Measurements from ENCODE around the gene IL6ST.

IL6ST gene

GRCh38 chr5:55969956-55970355, 24.8 kb downstream of the IL6ST start:
- no peak overlapping the region for H3K4me3 ChIP-seq (ENCODE audit: low read depth, low read length)
- POLR2A ChIA-PET, result no interaction called here
- TF ChIP-seq ZBTB26 (tag by site-specific recombination; optimal IDR thresholded peaks at IDR 0.05) (no peak), ZNF501 (tag by site-specific recombination; IDR thresholded peaks at IDR 0.05) (no peak), ZNF560 (tag by site-specific recombination; IDR thresholded peaks at IDR 0.05; ENCODE audit: borderline replicate concordance) (no peak), ZNF394 (tag by site-specific recombination; IDR thresholded peaks at IDR 0.05; ENCODE audit: borderline replicate concordance) (no peak), ZNF548 (tag by site-specific recombination; IDR thresholded peaks at IDR 0.05) (no peak), ZNF510 (tag by site-specific recombination; IDR thresholded peaks at IDR 0.05; ENCODE audit: insufficient replicate concordance) (no peak)
- CTCF ChIA-PET, result interaction anchor here (0.6 to 1.4 kb wide), 2 partner anchors 11 to 33 kb away, joined by 3 to 8 read pairs; no protein-coding TSS in a partner anchor
- H3K27ac ChIP-seq (ENCODE audit: extremely low read depth, low read depth, low read length), result no peak overlapping the region
- no peaks in the 10 kb centered on the region for H3K9me3 ChIP-seq (ENCODE audit: control insufficient read depth, insufficient read depth, low read depth, low read length)
- H3K4me1 ChIP-seq (ENCODE audit: control insufficient read depth, insufficient read depth, low read length), result no peaks in the 10 kb centered on the region
- peaks cover 6 to 13% of the 10 kb centered on the region in 2 experiments; a peak in 2 of 3 replicates for H3K36me3 ChIP-seq (ENCODE audit: control insufficient read depth in 2 of 2, insufficient read depth in 1 of 2, low read length in 2 of 2)

- H3K4me1 ChIP-seq (ENCODE audit: control insufficient read depth, insufficient read depth, low read length), result no peaks in the 10 kb centered on the region
- H3K36me3 ChIP-seq (ENCODE audit: control insufficient read depth in 2 of 2, insufficient read depth in 1 of 2, low read length in 2 of 2), result peaks cover 0 to 5% of the 10 kb centered on the region in 2 experiments; a peak in 2 of 3 replicates
- ChIA-PET CTCF (no interaction called here), POLR2A (no interaction called here)
- H3K9me3 ChIP-seq (ENCODE audit: control insufficient read depth, insufficient read depth, low read depth, low read length), result no peaks in the 10 kb centered on the region
- no peak overlapping the region for H3K27ac ChIP-seq (ENCODE audit: extremely low read depth, low read depth, low read length)
- H3K4me3 ChIP-seq (ENCODE audit: low read depth, low read length), result no peak overlapping the region
- TF ChIP-seq ZNF555 (tag by site-specific recombination; conservative IDR thresholded peaks at IDR 0.05) (no peak), TCF7L2 (IDR thresholded peaks at IDR 0.05; ENCODE audit: borderline replicate concordance, low read depth, low read length) (no peak), ZBTB26 (tag by site-specific recombination; optimal IDR thresholded peaks at IDR 0.05) (no peak), ZFP3 (tag by site-specific recombination; IDR thresholded peaks at IDR 0.05; ENCODE audit: low read depth) (no peak), ZNF558 (tag by site-specific recombination; IDR thresholded peaks at IDR 0.05) (no peak), ZNF311 (tag by site-specific recombination; IDR thresholded peaks at IDR 0.05; ENCODE audit: borderline replicate concordance) (no peak)
Measured at GRCh38 chr5:55966284-55966683, 28.5 kb downstream of the IL6ST start.

GRCh38 chr5:55965525-55965924, 29.2 kb downstream of the IL6ST start:
- Histone ChIP-seq H3K4me1 (ENCODE audit: control insufficient read depth, insufficient read depth, low read length) (no peaks in the 10 kb centered on the region), H3K9me3 (ENCODE audit: control insufficient read depth, insufficient read depth, low read depth, low read length) (no peaks in the 10 kb centered on the region), H3K4me3 (ENCODE audit: low read depth, low read length) (no peak overlapping the region), H3K36me3 (ENCODE audit: control insufficient read depth in 2 of 2, insufficient read depth in 1 of 2, low read length in 2 of 2) (peaks cover 0 to 10% of the 10 kb centered on the region in 2 experiments; a peak in 2 of 3 replicates), H3K27ac (ENCODE audit: extremely low read depth, low read depth, low read length) (no peak overlapping the region)
- no peak for TF ChIP-seq ZIC2 (tag by site-specific recombination; IDR thresholded peaks at IDR 0.05)
- TF ChIP-seq ZXDB (tag by site-specific recombination; IDR thresholded peaks at IDR 0.05), result no peak
- TF ChIP-seq ZBTB49 (tag by site-specific recombination; IDR thresholded peaks at IDR 0.05; ENCODE audit: low read depth), result no peak
- TF ChIP-seq ZNF311 (tag by site-specific recombination; IDR thresholded peaks at IDR 0.05; ENCODE audit: borderline replicate concordance), result no peak
- no peak for TF ChIP-seq GFI1B (tag by site-specific recombination; IDR thresholded peaks at IDR 0.05)
- no peak for TF ChIP-seq ZNF521 (tag by site-specific recombination; IDR thresholded peaks at IDR 0.05)
- no peak for TF ChIP-seq ZNF169 (tag by site-specific recombination; IDR thresholded peaks at IDR 0.05)
- no peak for TF ChIP-seq ZNF561 (tag by site-specific recombination; IDR thresholded peaks at IDR 0.05; ENCODE audit: borderline replicate concordance)
- TF ChIP-seq, protein P1, sequence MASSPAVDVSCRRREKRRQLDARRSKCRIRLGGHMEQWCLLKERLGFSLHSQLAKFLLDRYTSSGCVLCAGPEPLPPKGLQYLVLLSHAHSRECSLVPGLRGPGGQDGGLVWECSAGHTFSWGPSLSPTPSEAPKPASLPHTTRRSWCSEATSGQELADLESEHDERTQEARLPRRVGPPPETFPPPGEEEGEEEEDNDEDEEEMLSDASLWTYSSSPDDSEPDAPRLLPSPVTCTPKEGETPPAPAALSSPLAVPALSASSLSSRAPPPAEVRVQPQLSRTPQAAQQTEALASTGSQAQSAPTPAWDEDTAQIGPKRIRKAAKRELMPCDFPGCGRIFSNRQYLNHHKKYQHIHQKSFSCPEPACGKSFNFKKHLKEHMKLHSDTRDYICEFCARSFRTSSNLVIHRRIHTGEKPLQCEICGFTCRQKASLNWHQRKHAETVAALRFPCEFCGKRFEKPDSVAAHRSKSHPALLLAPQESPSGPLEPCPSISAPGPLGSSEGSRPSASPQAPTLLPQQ (tag by site-specific recombination; IDR thresholded peaks at IDR 0.05), result no peak
- TF ChIP-seq GLIS2 (tag by site-specific recombination; IDR thresholded peaks at IDR 0.05), result no peak
- no peak for TF ChIP-seq ZNF292 (tag by site-specific recombination; IDR thresholded peaks at IDR 0.05; ENCODE audit: borderline replicate concordance, low read depth)
- ChIA-PET POLR2A (no interaction called here), CTCF (interaction anchor here (0.7 kb wide), 1 partner anchor 62 kb away, joined by 3 read pairs; no protein-coding TSS in a partner anchor)

Data from HEK293 (cell line).